NCI-H748 (cell line): ENCODE data around the gene SLC30A10.
"Not testable (repeated sequence)": the region's sequence is repeated elsewhere in the genome, so short reads cannot be mapped to it uniquely, and the experiment has no call there.

Experiments used
- DNase-seq: peaks from one replicate; lab custom pipeline; 2025; ENCODE audit not compliant: unreplicated experiment; lab: John Stamatoyannopoulos, UW

Gene SLC30A10

GRCh38 chr1:219897914-219898313 lies 30.4 kb downstream of the SLC30A10 start:
- DNase-seq: no peak

- not testable (repeated sequence) for DNase-seq
These were observed 36.1 kb downstream of the SLC30A10 start for GRCh38 chr1:219892271-219892670.

DNA sequence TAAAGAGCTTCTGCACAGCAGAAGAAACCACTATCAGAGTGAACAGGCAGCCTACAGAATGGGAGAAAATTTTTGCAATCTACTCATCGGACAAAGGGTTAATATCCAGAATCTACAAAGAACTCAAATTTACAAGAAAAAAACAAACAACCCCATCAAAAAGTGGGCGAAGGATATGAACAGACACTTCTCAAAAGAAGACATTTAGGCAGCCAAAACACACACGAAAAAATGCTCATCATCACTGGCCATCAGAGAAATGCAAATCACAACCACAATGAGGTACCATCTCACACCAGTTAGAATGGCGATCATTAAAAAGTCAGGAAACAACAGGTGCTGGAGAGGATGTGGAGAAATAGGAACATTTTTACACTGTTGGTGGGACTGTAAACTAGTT lies 36.5 kb downstream of the SLC30A10 start:
- DNase-seq: not testable (repeated sequence)

DNA sequence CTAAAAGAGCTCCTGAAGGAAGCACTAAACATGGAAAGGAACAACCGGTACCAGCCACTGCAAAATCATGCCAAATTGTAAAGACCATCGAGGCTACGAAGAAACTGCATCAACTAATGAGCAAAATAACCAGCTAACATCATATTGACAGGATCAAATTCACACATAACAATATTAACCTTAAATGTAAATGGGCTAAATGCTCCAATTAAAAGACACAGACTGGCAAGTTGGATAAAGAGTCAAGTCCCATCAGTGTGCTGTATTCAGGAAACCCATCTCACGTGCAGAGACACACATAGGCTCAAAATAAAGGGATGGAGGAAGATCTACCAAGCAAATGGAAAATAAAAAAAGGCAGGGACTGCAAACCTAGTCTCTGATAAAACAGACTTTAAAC lies 39.7 kb downstream of the SLC30A10 start:
- not testable (repeated sequence) for DNase-seq

DNA sequence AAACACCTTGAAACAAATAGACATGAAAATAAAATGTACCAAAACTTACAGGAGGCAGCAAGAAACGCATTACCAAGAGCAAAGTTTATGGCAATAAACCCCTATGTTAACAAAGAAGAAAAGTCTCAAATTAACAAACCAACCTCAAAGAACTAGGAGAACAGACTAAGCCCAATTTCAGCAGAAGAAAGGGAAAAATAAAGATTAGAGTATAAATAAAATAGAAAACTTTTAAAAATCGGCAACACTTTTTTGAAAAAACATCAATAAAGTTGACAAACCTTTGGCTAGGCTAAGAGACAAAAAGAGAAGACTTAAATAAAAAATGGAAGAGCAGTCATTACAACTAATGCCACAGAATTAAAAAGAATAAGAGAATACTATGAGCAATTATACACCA lies 42.7 kb downstream of the SLC30A10 start:
- DNase-seq: no peak

- DNase-seq: no peak
These were observed 44.7 kb downstream of the SLC30A10 start for GRCh38 chr1:219883400-219884332.

DNA sequence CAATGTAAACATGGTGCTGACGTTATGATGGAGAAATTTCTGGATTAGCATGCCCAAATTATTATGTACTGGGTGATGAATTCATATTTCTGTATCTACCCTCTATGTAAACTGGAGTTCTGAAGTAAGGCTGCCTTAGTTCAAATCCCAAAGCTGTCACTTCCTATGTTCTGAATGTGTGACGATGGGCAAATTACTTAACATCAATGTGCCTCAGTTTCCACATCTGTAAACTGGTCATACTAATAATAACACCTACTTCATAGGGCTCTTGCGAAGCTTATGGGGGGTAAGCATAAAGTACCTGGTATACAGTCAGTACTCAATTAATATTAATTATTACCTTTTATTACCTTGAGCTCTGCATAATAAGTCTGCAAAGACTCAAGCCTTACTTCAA lies 45.6 kb downstream of the SLC30A10 start:
- DNase-seq: no peak

- DNase-seq: no peak
These were observed 46.3 kb downstream of the SLC30A10 start for GRCh38 chr1:219882096-219882495.

GRCh38 chr1:219880765-219881457 lies 47.4 kb downstream of the SLC30A10 start:
- DNase-seq: no peak

GRCh38 chr1:219876798-219877209 lies 51.6 kb downstream of the SLC30A10 start:
- no peak for DNase-seq

- DNase-seq: no peak
These were observed 52.5 kb downstream of the SLC30A10 start for GRCh38 chr1:219875860-219876259.

GRCh38 chr1:219872538-219872937 lies 55.8 kb downstream of the SLC30A10 start:
- DNase-seq: not testable (repeated sequence)

DNA sequence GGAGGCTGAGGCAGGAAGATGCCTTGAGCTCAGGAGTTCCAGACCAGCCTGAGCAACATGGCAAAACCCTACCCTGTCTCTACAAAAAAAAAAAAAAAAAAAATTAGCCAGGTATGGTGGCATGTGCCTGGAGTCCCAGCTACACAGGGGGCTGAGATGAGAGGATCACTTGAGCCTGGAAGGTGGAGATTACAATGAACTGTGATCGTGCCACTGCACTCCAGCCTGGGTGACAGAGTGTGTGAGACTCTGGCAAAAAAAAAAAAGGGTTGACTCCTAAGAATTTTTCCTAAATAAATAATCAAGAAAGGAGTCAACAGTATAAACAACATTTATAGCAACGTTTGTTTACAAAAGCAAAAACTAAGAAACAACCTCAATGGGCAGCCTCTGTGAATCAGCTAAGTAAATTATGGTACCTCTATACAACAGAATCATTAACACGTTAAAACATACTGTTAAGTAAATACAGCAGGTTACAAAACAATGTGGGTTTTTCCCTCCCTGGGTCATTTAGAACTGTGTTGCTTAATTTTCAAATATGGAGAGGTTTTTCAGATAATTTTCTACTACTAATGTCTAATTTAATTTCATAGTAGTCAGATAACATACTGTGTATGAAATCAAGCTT lies 56.8 kb downstream of the SLC30A10 start:
- DNase-seq: peak; percentile 27

DNA sequence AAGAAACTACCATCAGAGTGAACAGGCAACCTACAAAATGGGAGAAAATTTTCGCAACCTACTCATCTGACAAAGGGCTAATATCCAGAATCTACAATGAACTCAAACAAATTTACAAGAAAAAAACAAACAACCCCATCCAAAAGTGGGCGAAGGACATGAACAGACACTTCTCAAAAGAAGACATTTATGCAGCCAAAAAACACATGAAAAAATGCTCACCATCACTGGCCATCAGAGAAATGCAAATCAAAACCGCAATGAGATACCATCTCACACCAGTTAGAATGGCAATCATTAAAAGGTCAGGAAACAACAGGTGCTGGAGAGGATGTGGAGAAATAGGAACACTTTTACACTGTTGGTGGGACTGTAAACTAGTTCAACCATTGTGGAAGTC lies 59.7 kb downstream of the SLC30A10 start:
- DNase-seq: not testable (repeated sequence)
